NCI-H82 treated with DMSO at 0.1 percent for 48 hours (cell line): Measurements from ENCODE around the gene SSPN.
"Not testable (repeated sequence)": the region's sequence is repeated elsewhere in the genome, so short reads cannot be mapped to it uniquely, and the experiment has no call there.

ENCODE experiments used
- DNase-seq: peaks from one replicate; lab custom pipeline; 2025; ENCODE audit not compliant: unreplicated experiment; lab: John Stamatoyannopoulos, UW

SSPN gene

DNA sequence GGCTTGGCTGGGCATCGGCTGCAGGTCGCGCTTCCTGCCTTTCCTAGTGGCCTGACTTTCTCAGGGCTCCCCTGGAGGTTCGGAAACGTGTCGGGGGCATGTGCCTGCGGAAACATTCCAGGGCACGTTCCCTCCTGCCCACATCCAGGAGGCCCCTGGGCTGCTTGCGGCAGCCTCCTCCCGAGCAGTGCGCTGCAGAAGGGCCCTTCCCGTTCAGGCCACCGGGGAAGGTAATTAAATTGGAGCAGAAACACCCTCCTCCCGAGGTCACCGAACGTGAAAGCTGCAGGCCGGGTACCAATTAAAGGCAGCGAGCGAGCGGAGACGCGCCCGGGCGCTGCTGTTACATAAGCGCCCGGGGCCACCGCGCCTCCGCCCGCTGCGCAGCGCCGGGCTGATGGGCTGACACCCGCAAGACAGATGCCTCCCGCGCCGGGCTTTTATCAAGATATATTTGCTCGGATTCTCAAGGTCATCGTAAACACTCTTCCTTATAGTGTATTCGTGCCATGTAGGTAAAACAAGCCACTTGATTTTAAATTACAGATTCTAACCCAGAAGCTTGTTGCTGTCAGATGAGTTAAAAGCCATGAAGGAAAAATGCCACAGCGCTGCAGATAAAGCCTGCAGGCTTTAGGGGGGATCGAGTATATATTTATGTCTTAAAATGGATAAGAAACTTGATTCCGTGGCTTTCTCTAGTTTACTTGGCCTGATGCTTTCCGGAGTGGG, 31.4 kb downstream of the SSPN start:
- no peak for DNase-seq

DNA sequence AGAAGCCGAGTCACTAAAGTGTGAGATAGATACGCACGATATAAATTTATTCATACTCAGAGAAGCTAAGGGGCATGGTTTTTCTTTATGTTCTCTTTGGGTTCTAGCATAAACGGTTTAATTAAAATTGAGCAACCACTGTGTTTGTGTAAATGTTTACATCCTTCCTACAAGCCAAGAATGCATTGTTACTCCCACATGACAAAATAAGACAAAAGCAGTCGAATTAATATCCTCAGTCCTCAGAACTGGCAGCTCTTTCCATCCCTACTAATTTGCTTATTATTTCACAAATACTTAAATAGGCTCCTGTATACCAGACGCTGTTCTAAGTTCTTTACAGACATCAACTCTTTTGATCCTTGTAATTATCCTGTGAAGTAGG, 32.0 kb downstream of the SSPN start:
- no peak for DNase-seq

- DNase-seq, result no peak
Measured at GRCh38 chr12:26229910-26230309, 34.5 kb downstream of the SSPN start.

DNA sequence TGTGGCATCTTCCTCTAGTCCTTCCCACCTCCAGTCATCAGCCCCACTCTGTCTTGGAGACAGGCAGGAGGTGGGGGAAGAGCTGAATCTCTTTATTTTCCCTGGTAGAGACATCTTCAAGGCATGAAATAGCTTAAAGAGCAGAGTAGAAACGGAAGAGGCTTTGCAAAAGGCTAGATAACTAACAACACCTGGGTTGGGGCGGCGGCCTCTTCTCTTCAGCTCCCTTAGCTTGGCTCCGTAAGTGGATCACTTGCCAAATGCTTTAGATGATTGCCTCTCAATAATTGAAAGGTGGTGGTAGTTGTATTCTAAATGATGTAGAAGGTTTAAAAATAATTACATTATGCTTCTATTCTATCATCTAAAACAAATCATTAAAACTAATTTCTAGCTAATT, 36.1 kb downstream of the SSPN start:
- no peak for DNase-seq

- no peak for DNase-seq
Measured at GRCh38 chr12:26231921-26232320, 36.5 kb downstream of the SSPN start.

- DNase-seq, result no peak
Measured at GRCh38 chr12:26233631-26234030, 38.3 kb downstream of the SSPN start.

GRCh38 chr12:26235465-26235864, 40.1 kb downstream of the SSPN start:
- DNase-seq, result not testable (repeated sequence)

DNA sequence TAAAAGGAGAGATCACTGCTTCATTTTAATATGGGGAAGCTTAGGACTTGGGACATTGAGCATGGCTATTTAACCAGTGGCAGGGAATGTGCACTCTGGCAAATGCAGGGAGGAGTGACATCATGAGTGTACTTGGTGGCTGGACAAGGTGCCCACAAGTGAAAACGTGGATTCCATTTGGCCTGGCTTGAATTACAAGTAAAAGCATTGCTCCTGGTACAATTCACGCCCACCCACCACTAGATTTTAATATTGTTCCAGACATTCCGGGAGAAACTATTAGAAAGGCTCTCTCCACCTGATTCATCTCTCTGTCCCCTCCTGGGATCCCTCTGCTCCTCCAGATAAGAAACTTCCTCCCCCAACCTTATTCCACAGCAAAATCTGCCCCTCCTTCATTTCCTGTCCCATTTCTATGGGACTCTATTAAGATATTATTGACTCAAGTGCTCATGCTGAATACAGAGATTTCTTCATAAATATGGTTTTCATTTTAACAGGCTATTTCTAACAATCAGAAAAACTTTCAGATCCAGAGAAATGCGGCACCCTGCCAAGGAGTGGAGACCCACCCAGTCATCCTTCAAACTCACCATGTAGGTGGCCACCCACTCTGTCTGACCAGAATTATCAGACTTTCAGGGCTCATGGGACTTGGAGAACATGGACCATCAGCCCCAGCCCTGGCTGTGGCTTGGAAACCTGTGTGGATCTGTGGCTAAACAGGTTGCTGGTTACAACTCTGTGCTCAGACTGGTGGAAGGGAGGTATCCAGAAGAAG, 43.2 kb downstream of the SSPN start:
- no peak for DNase-seq

DNA sequence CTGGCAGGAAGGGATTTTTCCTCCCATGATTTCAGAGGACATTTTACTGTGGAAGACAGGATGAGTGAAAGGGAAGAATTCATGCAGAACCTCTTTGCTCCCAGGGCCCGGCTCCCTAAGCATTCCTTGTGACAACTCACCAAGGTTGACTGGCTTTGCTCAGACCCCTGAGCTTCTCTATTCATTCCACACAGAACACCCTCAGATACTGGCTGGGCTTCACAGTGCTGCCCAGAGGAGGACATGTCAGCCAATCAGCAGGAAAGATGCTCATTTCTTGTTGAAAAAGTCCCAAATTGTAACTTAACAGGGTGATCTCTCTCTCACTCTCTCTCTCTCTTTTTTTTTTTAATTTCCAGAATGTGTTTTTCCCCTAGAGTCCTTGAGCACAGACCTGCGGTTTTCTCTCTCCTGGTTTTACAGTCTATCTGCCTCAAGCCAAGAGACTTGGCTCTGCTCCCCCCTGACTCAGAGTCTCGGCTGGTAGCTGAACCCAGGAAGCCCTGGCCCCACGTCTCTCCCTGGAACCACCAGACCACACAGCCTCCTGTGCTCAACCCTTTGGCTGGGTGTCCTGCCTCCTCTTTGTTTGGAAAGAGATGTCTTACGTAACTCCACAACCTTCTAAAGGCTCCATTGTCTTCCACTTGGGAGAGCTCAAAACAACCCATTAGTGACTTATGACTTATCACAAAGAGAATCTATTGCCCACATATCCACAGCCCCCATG, 43.9 kb downstream of the SSPN start:
- DNase-seq, result no peak

GRCh38 chr12:26239852-26240815, 44.8 kb downstream of the SSPN start:
- peak; percentile 4 for DNase-seq

- no peak for DNase-seq
Measured at GRCh38 chr12:26241080-26241479, 45.7 kb downstream of the SSPN start.

GRCh38 chr12:26242683-26243082, 47.3 kb downstream of the SSPN start:
- no peak for DNase-seq

DNA sequence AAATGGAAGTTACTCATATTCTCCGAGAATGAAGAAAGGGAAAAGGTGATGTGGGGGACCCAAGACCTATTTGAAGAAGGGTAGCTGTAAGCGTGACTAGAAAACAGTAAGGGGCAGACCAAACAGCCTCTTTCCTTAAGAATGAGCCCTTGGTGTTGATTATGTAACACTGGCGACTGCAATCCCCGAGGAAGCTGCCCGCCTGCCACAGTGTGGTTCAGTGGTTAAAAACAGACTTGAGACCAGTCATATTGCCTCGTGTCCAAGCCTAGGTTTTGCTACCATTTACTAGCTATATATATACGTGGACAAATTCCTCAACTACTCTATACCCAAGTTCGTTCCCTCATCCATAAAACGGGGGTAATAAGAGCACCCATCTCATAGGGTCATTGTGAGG, 49.1 kb downstream of the SSPN start:
- no peak for DNase-seq

- DNase-seq, result no peak
Measured at GRCh38 chr12:26245175-26245942, 50.0 kb downstream of the SSPN start.

DNA sequence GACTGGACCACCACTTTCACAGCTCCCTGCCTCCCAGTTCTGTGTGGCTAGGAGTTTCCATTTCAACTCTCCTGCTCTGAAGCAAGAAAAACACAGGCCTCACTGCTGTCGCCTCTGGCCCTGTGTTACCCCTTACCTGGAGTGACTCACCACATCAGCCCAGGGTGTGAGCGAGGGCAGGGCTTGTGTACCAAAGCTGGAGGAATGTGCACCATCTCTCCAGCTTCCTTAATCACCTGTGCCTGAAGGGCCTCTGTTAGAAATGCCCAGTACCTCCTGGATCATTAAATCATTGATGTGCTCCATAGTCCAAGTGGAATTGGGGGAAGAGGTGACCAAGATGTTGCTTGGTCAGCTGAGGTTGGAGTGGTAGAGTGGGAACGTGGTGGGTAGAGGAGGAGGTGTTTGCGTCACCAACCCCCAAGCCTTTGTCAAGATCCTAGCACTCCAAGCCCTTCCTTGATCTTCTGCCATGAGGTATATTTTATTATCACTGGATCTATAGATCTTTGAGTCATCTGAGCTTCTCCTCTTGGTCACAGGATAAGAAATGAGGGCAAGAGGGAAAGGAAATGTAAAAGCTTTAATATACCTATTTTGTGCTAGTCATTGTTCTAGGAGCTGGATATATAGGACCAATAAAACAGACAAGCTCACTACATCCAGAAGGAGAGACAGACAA, 51.3 kb downstream of the SSPN start:
- DNase-seq, result no peak

- DNase-seq, result no peak
Measured at GRCh38 chr12:26247873-26248272, 52.5 kb downstream of the SSPN start.

DNA sequence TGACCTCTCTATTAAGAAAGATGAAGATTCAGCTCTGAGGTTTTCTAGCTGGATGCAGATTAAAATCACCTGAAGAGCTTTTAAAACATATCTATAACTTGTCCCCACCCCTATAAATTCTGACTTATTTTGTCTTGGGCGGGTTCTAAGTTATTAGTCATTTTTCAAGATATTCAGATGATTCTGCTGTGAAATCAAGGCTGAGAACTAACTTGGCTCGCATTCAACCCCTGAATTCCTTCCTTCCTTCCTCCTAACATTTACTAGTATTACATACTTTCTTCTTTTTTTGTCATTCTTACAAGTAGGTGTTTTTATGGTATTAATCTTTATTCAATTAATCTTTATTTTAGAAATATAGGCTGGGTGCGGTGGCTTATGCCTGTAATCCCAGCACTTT, 55.4 kb downstream of the SSPN start:
- DNase-seq, result no peak

GRCh38 chr12:26251600-26251999, 56.2 kb downstream of the SSPN start:
- no peak for DNase-seq

DNA sequence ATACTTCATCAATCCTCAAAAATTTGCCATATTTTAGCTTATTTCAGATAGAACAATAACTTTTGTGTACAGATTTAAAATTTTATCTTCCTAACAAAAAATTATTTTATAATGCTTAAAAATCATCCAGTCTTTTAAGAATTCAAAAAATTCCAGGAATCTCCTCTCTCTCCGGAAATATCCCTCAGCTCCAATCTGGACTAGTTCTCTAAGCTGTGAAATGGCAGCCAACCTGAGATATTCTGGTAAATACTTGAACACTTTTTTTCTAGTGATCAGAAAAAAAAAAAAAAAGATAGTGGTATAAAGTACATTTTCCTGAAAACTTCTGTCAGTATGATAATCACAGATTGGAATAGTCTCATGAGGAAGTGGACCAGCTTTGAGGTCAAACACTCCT, 57.6 kb downstream of the SSPN start:
- DNase-seq, result no peak
